ENCODE measurements around the gene ANXA5. TPM values are rescaled to one million over a fixed set of nuclear protein-coding genes. Genes with fewer than 3 reads are reported as not detected.

The ANXA5 gene
- total RNA-seq, 4 donors from 2014 or later: 255 to 353 (median 316) TPM

- Histone ChIP-seq H3K4me3 (no peak overlapping the region), H3K9me3 (no peaks in the 10 kb centered on the region), H3K36me3 (no peaks in the 10 kb centered on the region), H3K27ac (no peak overlapping the region), H3K4me1 (no peaks in the 10 kb centered on the region), H3K27me3 (no peaks in the 10 kb centered on the region)
- intact Hi-C loops (cut with DNase I; ENCODE audit: low total_unique reads): no loop called here
- TF ChIP-seq POLR2A (IDR thresholded peaks at IDR 0.05) (no peak), CTCF (IDR thresholded peaks at IDR 0.05) (no peak)
- no peak for DNase-seq
These were observed 32.0 kb upstream of the ANXA5 start for GRCh38 chr4:121728798-121729226.

- DNase-seq: no peak
- Histone ChIP-seq H3K4me1 (no peaks in the 10 kb centered on the region), H3K36me3 (no peaks in the 10 kb centered on the region), H3K9me3 (no peaks in the 10 kb centered on the region), H3K27me3 (no peaks in the 10 kb centered on the region), H3K27ac (no peak overlapping the region), H3K4me3 (no peak overlapping the region)
- TF ChIP-seq POLR2A (IDR thresholded peaks at IDR 0.05) (no peak), CTCF (IDR thresholded peaks at IDR 0.05) (no peak)
- intact Hi-C loops (cut with DNase I; ENCODE audit: low total_unique reads): no loop called here
These were observed 31.3 kb upstream of the ANXA5 start for GRCh38 chr4:121728066-121728465.

GRCh38 chr4:121726642-121727268, 30.0 kb upstream of the ANXA5 start:
- no peaks in the 10 kb centered on the region for H3K27me3 ChIP-seq
- no peak for DNase-seq
- no peak overlapping the region for H3K27ac ChIP-seq
- H3K36me3 ChIP-seq: no peaks in the 10 kb centered on the region
- peak; percentile 63 to 78 (median 72) for TF ChIP-seq CTCF (IDR thresholded peaks at IDR 0.05)
- TF ChIP-seq POLR2A (IDR thresholded peaks at IDR 0.05): no peak
- no peaks in the 10 kb centered on the region for H3K4me1 ChIP-seq
- intact Hi-C loops (cut with DNase I; ENCODE audit: low total_unique reads): no loop called here
- H3K4me3 ChIP-seq: no peak overlapping the region
- H3K9me3 ChIP-seq: no peaks in the 10 kb centered on the region

- H3K36me3 ChIP-seq: no peaks in the 10 kb centered on the region
These were observed 27.9 kb upstream of the ANXA5 start for GRCh38 chr4:121724671-121725070.

More at GRCh38 chr4:121724671-121725070, 27.9 kb upstream of the ANXA5 start:
- H3K4me3 ChIP-seq: no peak overlapping the region
- TF ChIP-seq POLR2A (IDR thresholded peaks at IDR 0.05): no peak
- TF ChIP-seq CTCF (IDR thresholded peaks at IDR 0.05): no peak
- DNase-seq: no peak
- no peaks in the 10 kb centered on the region for H3K9me3 ChIP-seq
- intact Hi-C loops (cut with DNase I; ENCODE audit: low total_unique reads): no loop called here
- no peaks in the 10 kb centered on the region for H3K27me3 ChIP-seq
- no peak overlapping the region for H3K27ac ChIP-seq
- no peaks in the 10 kb centered on the region for H3K4me1 ChIP-seq
